NOMO-1 treated with DMSO at 0.1 percent for 48 hours (cell line): ENCODE results near the gene KREMEN2.

Experiments used
- DNase-seq: peaks from one replicate; lab custom pipeline; 2025; ENCODE audit not compliant: unreplicated experiment; lab: John Stamatoyannopoulos, UW

Gene KREMEN2

DNA sequence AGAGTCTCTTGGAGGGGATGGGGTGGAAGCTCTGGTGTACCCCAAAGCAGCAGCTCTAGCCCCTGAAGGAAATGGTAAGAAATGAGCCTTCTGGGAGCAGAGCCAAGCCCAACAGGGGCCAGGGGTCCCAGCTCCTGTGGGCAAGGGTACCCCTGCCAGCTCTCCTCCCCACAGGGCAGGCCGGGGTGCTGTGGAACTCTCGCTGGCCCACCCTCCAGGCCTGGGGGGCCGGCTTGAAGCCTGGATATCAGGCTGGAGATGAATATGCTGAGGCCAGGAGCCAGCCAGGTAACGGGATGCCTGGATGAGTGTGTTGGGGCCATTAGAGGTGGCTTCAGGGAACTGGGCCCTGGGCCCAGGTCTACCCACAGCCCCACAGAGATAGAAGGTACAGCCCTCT lies 36.5 kb downstream of the KREMEN2 start:
- DNase-seq: no peak

DNA sequence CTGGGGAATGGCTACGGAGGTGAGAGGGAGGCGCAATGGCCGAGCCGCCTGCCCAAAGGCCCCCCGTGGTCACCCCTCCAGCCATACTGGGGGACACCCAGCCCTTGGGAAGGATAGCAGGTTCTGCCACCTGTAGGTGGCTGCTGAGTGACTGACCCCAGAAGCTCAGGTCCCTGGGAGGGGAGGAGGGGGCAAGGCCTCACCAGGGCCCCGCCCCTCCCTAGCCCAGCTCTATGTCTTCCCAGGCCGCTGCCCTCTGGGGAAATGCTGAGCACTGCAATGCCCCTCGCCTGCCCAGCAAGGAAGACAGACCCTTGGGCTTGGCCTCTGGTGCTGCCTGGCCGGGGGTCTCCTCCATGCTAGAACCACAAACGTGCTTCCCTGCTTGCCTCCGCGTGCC lies 37.2 kb downstream of the KREMEN2 start:
- no peak for DNase-seq

DNA sequence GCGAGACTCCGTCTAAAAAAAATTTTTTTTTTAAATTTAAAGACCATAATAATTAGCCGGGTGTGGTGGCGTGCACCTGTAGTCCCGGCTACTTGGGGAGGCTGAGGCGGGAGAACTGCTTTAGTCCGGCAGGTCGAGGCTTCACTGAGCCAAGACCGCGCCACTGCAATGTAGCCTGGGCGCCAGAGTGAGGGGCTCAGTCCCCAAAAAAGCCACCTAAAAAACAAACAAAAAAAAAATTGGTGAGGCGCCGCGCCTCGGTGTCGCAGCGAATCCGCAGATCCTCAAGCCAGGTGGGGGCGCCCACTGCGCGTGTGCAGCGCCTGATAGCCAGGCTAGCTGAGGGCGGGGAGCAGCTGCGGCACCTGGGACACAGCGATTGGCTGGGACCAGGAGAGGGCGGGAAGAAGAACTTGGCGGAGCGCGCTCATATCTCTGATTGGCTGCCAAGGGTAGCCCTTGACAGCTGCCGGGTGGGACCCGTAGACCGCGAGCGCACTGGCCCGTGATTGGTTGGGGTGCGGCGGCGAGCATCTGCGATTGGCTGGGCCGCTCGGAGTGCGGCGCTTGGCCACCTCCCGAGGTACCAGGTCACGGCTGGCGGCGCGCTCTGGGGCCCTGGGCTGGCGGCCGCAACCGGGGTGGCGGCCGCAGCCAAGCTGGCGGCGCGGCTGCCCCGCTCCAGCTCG lies 39.7 kb downstream of the KREMEN2 start:
- peak; percentile 99 for DNase-seq

DNA sequence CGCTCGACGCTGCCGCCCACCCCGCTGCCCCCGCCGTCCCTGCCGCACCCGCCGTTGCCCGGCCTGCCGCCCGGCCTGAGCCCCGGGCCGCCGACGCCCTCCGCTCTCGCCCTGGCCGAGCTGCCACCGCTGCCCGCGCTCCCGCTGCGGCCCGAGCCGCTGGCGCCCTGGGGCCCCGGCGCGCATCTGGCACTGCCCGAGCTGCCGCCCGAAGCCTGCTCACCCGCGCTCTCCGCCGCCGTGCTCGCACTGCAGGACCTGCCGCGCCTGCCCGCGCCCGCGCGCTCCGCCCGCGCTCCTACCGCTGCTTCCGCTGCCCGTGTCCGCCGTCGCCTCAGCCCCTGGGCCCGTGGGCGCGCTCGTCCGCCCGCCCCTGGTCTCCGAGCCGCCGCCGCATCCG lies 40.2 kb downstream of the KREMEN2 start:
- DNase-seq: peak; percentile 40

DNA sequence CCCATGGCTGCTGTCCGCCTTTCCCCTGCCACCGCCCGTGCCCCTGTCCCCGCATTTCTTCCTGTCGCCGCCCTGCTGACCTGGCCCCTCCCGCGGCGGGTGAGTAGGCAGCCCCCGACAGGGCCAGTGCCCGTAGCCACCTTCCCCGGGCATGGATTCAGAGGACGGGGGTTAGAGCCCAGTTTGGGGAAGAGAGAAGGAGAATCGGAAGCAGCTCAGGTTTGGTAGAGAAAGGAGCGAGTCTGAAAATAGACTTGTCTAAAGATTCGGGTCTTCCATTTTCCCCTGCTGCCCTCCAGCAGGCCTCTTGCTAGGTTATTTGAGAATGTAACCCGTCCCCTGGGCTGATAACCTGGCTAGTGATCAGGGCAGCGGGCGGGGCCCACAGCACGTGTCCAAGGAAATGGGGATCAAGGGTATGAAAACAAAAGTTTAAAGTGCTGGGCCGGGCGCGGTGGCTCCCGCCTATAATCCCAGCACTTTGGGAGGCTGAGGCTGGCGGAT lies 40.8 kb downstream of the KREMEN2 start:
- DNase-seq: peak; percentile 46

DNA sequence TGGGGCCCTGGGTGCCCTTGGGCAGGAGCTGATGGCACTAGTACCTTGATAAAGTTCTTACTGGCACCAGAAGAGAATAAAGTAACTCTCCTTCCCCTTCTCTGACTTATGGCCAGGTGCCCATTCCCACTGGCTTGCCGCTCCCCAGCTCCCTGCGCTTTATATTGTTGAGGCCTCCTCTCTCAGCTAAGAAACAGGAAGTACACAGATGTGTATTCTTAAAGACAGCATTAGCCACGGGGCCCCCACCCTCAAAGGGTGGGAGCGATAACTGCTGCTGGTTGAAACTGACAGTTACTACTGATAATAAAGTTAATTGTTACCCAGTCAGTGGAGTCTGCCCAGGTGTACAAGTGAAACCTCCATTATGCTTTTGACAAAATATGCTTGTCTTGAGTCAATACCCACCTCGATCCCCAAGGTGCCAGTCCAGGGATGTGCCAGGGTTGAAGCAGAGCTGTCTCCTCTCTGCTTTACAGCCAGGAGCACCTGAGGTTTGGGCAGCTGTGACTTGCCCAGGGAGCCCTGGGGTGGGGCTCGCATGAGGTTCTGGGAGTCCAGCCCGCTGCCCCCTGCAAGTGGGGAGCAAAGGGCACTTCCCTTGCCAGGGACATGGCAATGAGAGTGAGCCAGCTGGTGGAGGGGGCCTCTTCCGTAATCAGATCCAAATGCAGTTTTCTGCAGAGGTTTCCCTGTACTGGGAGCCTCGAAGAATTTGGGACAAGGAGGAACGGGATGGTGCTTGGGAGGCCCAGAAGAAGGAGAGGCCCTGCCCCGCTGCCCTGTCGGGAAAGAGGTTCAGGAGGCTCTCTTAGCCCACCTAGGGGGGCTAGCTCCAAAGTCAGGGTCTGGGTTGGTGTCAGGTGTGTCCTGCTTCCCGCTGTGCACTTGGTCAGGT lies 43.2 kb downstream of the KREMEN2 start:
- peak; percentile 70 for DNase-seq

DNA sequence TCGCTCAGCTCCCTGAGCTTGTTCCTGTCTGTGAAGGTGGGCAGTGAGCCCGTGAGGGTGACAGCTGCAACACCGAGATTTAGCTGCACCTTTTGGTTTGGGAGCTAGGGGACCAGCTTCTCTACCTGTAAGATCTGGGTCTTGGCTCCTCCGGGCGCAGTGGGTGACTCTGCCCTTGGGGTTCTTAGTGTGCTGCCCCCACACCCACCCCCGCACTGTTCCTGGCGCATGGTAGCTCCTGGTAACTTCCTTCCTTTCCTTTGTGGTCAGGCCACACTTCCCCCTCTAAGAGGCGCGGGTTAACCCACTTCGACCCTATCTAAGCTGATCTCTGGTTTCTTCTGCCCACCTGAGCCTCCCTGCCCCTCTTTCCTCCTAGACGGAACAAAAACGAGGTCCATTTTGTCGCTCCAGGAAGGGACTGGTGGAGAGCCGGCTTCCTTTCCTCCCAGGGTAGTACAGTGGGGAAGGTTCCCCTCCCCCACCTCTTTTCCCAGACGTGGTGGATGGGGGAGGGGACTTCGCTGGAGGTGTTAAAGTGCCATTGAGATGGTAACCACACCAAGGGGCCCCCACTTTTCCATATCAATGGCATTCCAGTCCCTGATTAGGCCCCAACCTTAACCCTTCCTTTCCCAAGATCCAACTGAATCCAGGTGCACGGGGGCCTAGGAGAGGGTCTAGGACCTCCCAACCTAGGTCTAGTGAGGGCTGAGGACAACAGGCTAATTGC lies 44.0 kb downstream of the KREMEN2 start:
- peak; percentile 54 for DNase-seq

DNA sequence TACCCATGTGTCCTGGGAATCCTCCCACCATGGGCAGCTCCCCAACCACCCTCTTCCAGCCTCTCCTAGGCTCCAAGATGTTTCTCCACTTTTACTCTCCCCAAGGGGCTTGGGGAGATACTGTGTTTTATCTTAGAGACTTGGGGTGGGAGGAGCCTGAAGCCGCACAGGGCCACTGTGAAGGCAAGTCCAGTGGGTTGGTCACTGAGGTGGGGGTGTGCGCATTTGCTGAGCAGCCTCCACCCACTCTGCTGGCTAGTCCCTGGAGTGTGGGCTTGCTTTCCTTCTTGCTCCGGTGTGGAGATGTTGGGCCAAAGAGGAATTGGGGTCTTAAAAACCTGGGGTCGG lies 44.6 kb downstream of the KREMEN2 start:
- no peak for DNase-seq

DNA sequence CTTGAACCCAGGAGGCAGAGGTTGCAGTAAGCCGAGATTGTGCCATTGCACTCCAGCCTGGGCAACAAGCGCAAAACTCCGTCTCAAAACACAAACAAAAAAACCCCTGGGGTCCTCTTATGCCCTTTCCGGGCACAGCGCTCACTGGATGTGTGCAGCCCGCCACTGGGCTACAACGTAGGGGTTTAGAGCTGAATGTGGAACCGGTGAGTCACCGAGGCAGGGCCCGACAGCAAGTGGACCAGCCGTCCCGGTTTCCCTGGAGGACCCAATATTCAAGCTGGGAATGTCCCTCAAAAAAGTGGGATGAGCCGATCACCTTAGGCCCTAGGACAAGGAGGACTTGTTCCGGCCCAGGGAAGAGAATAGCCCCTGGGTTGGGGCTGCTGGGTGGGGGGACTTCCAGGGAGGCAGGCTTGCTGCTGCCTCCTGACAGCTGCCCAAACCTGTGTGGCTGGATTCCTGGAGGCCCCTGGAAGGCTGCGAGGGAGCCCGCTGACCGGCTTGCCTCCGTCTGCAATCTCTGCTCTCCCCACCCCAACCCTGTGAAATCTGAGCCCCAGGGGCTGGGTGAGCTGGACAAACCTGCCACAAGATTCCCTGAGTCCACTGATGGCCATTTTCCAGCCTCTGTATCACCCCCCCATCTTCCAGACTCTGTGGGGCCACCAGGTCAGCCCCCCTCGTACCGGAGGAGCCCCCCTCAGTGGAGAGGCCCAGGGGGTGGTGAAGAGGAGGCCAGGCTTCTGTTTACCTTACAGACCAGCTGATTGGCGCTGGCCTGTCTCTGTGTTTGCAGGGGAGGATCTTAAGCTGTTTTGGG lies 45.7 kb downstream of the KREMEN2 start:
- no peak for DNase-seq

DNA sequence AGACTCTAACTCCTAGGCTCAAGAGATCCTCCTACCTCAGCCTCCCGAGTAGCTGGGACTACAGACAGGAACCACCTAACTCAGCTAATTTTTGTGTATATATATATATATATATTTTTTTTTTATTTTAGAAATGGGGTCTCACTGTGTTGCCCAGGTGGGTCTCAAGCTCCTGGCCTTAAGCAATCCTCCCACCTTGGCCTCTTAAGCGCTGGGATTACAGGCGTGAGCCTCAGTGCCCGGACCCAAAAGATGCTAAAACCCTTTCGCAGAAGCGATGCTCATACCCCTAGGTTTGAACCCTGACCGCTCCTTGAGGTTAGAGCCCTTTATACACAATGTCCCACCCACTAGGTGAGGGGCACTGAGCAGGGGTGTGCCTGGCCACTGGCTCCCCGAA lies 46.4 kb downstream of the KREMEN2 start:
- no peak for DNase-seq

DNA sequence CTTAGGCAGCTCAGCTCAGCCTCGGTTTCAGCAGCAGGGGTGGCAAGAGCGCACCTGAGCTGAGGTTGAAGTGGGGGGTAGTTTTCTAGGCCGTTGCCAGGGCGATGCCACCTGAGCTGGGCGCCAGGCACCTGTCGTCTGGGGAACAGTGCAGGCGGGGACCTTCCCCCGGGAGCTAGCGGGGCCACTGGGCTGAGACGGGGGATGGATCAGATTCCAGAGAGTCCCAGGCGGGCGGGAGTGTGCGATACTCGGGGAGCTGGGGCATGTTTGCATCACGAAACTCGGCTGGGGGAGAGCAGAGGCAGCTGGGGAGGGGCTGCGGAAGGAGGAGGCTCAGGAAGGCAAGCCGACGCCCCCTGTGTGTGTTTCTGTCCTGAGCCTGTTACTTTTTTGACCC lies 48.2 kb downstream of the KREMEN2 start:
- DNase-seq: no peak

DNA sequence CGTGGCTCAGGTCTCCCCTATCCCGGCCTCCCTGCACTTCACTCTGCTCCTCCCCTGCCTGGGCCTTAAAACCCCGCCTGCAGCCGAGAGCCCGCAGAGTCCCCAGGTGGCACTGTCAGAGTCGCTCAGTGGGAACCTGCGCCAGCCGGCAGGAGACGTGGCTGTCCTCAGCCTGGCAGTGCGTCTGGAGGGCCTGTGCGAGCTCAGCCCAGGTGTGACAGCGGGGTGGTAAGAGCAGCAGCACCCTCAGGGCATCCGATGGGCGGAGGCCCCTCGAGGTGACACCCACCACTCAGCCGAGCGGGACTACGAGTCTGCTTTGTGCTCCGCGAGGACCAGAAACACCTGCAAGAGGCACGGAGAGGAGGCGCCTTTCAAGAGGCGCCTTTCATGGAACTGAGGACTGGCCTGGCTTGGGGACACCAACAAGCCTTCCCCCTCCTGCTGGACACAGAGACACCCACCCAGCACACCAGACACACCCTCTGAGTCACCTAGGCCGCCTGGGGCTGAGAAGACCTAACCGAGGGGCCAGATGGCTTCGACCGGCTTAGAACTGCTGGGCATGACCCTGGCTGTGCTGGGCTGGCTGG lies 48.8 kb downstream of the KREMEN2 start, which contains the start of gene CLDN9:
TSS of gene CLDN9 (plus strand) at position 96 of the 593 bp plus-strand sequence. CDS start at position 536, 440 bp downstream.
- DNase-seq: no peak

DNA sequence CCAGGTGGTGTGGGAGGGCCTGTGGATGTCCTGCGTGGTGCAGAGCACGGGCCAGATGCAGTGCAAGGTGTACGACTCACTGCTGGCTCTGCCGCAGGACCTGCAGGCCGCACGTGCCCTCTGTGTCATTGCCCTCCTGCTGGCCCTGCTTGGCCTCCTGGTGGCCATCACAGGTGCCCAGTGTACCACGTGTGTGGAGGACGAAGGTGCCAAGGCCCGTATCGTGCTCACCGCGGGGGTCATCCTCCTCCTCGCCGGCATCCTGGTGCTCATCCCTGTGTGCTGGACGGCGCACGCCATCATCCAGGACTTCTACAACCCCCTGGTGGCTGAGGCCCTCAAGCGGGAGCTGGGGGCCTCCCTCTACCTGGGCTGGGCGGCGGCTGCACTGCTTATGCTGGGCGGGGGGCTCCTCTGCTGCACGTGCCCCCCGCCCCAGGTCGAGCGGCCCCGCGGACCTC lies 49.4 kb downstream of the KREMEN2 start:
- no peak for DNase-seq

DNA sequence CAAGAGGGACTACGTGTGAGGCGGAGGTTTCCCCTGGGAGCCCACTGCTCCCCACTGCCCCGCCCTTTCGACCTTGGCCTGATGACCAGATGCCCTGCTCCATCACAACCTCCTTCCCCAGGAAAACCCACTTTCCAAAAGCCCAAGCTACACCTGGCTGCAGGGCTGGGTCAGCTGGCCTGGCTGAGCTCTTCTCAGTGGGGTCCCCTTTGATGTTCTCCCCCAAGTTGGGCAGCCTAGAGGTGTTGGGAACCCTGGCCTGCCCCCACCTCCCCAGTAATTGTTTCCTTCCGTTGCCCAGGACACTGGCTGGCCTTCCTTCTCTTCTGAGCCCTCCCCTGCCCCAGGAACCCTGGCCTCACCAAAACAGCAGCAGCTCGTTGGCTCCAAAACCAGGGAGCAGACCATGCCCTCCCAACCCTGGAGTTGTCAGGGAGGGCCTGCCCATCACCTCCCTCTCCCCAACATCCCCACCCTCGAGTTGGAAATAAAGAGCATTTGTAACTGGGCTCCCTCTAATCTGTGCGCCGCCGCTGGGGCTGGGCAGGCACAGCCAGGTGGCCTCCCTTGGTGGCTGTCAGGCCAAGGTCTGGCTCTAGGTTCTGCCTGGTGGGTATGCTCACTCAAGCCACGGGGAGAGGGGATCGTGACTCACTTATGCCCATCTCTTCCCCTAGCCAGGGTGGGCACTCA lies 50.1 kb downstream of the KREMEN2 start:
- DNase-seq: no peak

DNA sequence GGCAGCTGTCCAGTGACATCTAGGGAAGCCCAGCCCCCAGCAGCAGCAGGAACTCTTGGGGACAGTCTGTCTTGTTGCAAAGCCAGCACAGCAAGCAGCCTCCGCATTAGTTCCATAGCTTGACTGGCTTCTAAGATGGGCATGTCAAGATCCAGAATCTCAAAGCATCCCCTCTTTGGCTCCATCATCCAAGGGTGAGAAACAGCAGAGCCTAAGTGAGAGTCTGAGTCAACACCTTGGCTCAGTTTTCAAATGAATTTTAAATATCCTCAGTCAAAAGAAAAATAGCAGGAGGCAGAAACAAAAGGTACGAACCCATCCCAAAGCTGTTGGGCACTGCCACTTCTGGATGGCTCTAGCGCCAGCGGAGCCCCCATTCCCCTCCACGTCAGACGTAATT lies 50.9 kb downstream of the KREMEN2 start:
- no peak for DNase-seq

DNA sequence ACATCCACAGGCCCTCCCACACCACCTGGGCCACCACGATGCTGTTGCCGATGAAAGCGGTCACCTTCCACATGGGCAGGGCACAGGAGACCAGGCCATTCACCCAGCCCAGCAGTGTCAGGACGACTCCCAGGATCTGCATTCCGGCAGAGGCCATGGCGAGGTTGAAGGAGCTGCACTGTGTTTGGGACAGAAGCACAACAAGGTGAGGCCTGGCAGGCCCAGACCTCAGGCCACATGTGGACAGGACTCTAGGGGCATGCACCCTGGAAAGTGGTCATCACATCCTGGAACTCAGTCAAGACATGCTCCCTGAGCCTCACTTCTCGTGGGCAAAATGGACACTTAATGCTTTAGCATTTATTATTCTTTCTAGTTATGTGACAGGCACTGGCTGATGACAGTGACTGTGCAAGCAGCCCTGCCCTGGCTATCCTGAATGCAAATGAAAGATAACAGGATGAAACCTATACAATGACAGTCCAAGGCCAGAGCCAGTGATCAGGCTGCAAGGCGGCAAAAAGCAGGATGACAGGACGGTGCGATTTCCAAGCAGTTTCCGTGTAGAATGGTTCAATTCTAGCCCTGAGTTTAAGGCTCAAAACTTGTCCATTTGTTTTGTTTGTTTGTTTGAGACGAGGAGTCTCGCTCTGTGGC lies 51.9 kb downstream of the KREMEN2 start:
- no peak for DNase-seq

DNA sequence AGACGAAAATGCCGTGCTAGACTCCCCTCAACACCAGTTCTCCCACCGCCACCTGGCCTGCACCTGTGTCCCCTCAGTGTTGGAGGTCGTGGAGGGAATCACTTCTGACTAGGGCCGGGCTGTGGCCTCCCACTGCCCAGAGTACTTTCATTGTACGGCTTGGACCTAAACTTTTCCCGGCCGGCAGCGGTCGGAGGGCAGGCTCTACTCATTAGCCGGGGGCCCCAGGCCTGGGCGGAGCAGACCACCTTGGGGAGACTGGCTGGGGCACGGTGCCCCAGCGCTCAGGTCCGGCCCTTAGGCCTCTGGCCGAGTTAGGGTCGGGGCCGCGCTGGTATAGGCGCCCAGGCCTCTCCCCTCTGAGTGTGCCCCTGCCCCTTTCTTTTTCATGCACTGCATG lies 53.3 kb downstream of the KREMEN2 start:
- no peak for DNase-seq
